GM21360 (cell line): ENCODE data around the gene HP1BP3.

Experiments used
- ATAC-seq: cut with Tn5 transposase; IDR thresholded peaks from one replicate; pipeline ENCODE4 v1.9.1; 2021; ENCODE audit warnings: mild to moderate bottlenecking, moderate library complexity; ENCODE audit not compliant: unreplicated experiment

HP1BP3 gene

DNA sequence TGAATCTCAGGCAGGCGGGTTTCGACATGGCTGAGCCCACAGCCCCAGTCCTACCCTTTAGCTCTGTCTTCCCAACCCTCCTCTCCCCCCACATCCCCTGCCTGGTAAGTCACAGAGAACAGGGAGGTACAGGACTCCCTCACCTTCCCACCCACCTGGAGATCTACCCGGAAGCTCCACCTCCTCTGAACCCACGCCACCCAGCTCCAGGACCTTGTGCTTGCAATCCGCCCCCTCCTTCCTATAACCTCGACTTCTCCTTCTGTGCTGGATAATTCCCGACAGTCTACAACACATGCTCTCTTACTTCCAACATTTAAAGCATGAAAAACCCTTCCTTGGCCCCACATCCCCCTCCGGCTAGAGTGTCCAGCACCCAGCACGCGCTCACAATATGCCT is 91.6 kb downstream of the HP1BP3 start:
- no peak for ATAC-seq

- ATAC-seq = no peak
Measured at GRCh38 chr1:20693623-20694022, 93.5 kb downstream of the HP1BP3 start.
